Esophagus muscularis mucosa (tissue), 4 donors: ENCODE measurements around the gene ACCS.

Experiments
- CTCF ChIP-seq, 3 experiments: fragments of 200-600 bp in 2 of 3; fragments of 450-650 bp in 1 of 3; sonication (generic) in 2 of 3; IDR thresholded peaks; one replicate each; pipeline ENCODE4 v1.5.1; 2017 to 2019; ENCODE audit warnings: antibody characterized with exemption in 3 of 3, mild to moderate bottlenecking in 2 of 3, moderate library complexity in 1 of 3
- EP300 ChIP-seq: sonication (generic); formaldehyde crosslinking; IDR thresholded peaks from one replicate; pipeline ENCODE4 v1.6.1; 2017; ENCODE audit warnings: antibody characterized with exemption
- POLR2A ChIP-seq: fragments of 450-650 bp; IDR thresholded peaks from one replicate; pipeline ENCODE4 v1.6.1; 2017; ENCODE audit warnings: antibody characterized with exemption, moderate library complexity, mild to moderate bottlenecking, low read depth
- POLR2AphosphoS5 ChIP-seq, 2 donors: sonication (generic); formaldehyde crosslinking; IDR thresholded peaks; one replicate each; pipeline ENCODE4 v1.6.1; 2017; ENCODE audit warnings: antibody characterized with exemption in 2 of 2

DNA sequence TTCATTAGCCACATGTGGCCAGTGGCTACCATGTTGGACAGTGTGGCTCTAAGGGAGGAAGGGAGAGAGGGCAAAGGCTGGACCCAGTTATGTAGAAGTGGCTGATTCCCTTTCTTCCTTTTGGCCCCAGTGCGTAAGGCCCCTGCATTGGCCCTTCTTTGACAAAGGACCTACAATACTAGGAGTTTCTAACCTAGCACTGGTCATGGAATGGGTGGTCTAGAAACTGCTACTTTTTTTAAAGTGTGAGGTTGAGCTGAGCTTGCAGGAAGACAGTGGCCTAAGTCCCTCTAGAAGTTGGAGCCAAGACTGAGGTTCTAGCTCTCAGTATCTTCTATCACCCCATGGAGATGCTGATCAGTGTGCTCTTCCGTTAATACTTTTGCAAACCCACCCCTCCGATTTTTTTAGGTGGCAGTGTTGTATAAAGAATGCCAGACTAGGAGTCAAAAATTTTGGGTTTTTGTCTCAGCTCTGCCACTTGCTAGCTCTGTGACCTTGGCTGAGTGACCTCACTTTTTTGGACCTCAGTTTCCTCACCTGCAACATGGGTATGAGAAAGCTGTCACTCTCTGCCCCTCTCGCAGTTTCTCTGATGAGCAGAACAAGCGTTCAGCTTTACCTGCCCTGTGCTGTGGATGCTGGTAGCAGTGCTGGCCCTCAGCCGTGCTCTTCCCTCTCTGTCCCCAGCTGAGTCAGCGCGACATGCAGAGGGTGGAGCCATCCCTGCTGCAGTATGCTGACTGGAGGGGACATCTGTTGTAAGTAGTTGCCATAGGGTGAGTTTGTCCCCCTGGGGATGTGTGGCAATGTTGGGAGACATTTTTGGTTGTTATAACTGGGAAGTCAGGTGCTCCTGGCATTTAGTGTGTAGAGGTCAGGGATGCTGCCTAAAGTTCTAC, 6.9 kb downstream of the ACCS start:
- no peak for TF ChIP-seq CTCF (IDR thresholded peaks at IDR 0.05)
- no peak for TF ChIP-seq POLR2A
- no peak for TF ChIP-seq EP300
- TF ChIP-seq POLR2AphosphoS5 (IDR thresholded peaks at IDR 0.05) = no peak
